HG03066 (cell line): ENCODE results near the gene FLNA.
A peak's percentile ranks its signal among the peaks of the same experiment; 100 is the strongest.
"Not testable (repeated sequence)": the region's sequence is repeated elsewhere in the genome, so short reads cannot be mapped to it uniquely, and the experiment has no call there.

Source experiments
- ATAC-seq: cut with Tn5 transposase; IDR thresholded peaks from one replicate; pipeline ENCODE4 v1.9.1; 2021; ENCODE audit warnings: low read depth; ENCODE audit not compliant: unreplicated experiment

Gene FLNA

GRCh38 chrX:154348646-154349358 is 25.6 kb downstream of the FLNA start:
- ATAC-seq: no peak

GRCh38 chrX:154348114-154348531 is 26.3 kb downstream of the FLNA start:
- ATAC-seq: no peak

- not testable (repeated sequence) for ATAC-seq
These were observed 30.8 kb downstream of the FLNA start for GRCh38 chrX:154343620-154344019.

GRCh38 chrX:154343063-154343462 is 31.4 kb downstream of the FLNA start:
- ATAC-seq: not testable (repeated sequence)

- ATAC-seq: peak; percentile 65
These were observed 32.8 kb downstream of the FLNA start for GRCh38 chrX:154341399-154342298.

- no peak for ATAC-seq
These were observed 39.9 kb downstream of the FLNA start for GRCh38 chrX:154334496-154334895.

DNA sequence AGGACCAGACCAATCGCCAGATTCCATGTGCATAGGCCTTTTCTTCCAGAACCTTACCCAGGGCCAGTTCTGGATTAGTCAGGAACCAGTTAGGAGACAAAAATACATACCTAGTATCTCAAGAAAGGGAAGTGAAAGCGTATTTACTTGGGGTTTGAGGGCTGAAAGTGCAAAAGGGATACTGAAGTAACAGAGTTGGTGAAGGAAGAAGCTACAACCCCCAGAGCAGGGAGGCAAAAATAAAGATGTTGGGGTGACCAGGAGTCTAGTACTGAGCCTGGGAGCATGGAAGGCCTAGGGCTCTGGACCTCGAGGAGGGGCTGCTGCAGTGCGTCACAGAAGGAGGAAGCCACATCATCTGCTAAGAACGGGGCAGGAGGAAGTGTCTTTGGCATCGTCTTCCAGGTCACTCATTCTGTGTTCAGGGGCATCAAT is 40.6 kb downstream of the FLNA start:
- ATAC-seq: peak; percentile 88

DNA sequence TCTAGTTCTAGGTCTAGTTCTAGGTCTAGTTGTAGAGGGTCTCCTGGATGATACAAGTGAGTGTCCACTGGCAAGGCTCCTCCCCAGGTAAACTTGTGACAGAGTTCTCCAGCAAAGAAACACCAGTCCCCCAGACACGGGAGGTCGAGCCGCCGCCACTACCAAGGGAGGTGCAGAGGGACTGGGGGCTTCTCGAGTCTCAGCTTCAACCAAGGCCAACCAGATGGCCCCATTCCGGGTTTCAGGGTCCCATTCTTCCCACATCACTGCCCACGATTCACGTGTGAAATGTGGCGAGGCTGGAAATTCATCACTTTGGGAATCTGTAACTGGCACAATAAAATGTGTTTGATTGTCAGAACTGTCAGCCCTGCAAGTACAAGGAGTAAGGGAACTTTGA is 41.3 kb downstream of the FLNA start:
- ATAC-seq: no peak

DNA sequence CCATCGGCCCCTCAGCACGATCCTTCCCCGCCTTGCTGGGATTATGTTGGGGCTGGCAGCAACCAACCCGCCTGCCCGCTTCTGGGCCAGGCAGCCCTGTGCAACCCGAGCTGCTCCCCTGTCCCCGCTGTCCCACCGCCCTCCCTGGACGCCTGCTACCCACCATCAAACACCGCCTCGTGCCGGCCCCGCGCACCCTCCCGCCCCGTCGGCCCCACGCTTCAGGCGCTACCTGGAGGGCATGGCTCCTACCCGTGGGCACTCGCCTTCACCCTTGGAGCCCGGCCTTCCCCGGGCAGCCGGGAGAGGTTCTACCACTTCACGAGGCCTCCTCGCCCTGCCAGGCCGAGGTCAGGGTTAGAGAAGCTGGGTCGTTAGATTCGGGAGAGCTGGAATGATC is 41.9 kb downstream of the FLNA start:
- ATAC-seq: no peak

GRCh38 chrX:154329294-154329693 is 45.1 kb downstream of the FLNA start:
- no peak for ATAC-seq

DNA sequence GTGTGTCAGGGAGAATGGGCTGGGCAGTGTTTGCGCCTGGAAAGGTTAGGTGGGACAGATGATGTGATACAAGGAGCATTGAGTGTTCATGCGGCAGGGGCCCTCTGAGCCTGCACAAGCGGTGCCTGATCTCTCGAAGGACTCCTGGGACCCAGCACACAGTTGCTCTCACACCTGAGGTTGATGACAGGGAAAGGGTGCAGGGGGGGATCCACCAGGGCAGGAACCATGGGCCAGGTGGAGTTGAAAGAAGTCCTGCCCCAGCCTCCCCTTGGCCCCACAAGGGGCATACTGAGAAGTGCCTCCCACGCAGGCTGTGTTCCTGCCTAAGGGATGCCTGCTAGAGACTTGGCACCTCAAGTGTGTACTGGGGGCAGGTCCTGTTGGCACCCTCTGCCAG is 45.8 kb downstream of the FLNA start:
- ATAC-seq: no peak

GRCh38 chrX:154327038-154327820 is 47.2 kb downstream of the FLNA start:
- no peak for ATAC-seq

GRCh38 chrX:154325541-154325940 is 48.9 kb downstream of the FLNA start:
- ATAC-seq: no peak

- no peak for ATAC-seq
These were observed 50.9 kb downstream of the FLNA start for GRCh38 chrX:154323537-154323936.

DNA sequence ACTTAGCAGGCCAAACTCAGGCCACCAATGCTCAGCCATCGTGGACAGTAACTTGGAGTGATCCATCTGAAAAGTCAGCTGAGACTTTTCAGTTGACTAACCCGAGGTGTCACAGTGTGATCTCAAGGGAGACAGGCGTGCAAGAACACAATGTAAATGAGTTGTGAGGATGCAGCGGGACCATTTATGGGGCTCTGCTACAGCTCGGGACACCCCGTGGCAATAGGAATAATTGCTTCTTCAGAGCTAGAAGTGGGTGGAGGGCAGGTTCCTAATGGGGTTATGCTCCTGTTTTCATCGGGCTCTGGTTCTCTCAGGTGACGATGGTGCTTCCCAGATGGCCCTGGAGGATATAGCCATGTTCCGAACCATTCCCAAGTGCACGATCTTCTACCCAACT is 51.5 kb downstream of the FLNA start:
- ATAC-seq: no peak

DNA sequence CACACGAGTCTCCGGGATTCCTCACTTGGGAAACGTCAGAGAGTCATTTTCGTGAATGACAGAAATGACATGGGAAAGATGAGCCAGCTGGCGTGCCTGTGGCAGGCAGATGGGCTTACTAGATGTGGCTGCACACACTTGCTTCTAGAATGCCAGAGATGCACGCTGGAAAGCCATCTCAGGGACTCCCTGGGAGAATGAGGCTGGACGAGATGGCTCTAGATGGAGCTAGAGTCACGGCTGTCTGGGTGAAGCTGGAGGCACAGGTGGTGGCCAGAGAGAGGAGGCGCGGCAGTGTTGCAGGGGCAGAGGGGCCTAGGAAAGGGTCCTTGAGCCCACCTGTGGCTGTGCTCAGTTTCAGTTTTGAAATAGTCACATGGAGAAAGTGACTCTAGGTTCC is 52.8 kb downstream of the FLNA start:
- no peak for ATAC-seq

DNA sequence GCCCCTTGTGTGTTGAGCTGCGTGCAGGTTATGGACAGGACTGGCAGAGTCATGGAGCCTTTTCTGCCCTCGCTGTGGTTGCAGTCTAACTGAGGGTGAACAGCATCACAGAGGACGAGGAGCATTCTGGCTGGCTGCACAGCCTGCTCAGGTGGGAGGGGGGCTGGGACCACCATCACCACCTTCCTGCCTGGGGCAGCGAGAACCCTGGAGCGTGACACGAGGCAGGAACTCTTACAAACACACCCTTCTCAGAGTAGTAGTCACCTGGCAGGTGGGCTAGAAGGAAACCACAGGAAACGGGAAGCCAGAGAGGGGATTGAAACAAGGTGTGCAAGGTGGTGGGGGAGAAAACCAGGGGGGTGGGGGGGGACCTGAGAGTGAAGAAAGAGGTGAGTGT is 53.3 kb downstream of the FLNA start:
- ATAC-seq: no peak

DNA sequence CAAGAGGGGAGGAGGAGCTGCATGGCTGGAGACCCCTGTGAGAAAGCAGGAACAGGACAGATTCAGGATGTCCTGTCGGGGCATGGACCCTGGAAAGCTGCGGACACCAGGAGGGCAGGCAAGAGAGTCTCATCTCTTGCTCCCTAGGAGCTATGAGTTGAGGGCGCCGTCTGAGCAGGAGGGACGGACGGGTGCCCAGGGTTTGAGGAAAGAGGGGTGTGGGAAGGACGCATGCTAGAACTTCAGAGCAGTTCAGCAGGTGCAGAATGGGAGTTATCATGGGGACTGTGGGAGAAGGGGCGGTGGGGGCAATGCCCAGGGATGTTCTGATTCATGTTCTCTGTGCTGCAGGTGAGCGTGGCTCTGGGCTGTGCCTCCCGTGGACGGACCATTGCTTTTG is 54.0 kb downstream of the FLNA start:
- ATAC-seq: no peak

DNA sequence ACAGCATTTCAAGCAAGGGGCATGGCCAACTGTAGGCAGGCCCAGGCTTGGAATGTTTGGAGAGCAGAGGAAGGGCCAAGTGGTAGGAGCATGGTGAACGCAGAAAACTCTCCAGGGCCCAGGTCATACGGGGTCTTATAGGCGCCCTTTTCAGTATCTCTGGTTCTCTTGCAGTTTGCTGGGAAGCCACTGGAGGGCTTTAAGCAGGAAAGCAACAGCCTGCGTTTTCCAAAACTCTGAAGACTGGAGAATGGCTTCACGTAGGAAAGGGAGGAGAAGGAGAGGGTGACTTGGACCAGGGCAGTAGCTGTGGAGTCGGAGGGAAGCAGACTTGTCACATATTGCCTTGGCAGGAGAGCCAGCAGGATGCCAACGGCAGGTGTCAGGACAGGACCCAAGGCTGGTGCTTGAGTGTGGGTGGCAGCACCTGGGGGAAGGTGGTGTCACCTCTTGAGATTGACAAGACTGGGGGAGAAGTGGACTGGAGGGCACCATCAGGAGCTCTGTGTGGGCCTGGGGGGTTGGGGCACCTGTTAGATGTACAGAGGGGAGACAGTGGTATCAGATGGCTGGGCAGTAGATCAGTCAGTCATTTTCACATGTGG is 56.9 kb downstream of the FLNA start:
- no peak for ATAC-seq

- no peak for ATAC-seq
These were observed 59.0 kb downstream of the FLNA start for GRCh38 chrX:154315416-154315815.

DNA sequence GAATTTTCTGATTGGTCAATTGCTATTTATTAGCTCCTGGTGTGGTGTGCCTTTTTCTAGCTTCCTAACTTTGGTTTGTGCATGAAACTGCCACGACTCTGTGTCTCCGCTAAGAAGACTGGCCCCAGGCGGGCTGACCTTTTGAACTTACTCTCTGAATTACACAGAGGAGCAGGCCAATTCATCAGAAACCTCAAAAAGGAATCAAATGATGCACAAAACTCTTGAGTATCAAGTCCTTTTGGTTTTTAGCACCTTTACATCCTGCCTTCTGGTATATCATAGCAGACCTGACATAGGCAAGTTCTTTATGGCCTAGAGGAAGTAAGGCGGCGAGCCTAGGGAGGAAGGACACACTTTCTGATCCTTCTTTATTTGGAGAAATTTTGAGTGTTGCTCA is 61.3 kb downstream of the FLNA start:
- no peak for ATAC-seq
